Heart left ventricle (tissue), 13 donors: Measurements from ENCODE around the gene TUBE1.

Source experiments
- CTCF ChIP-seq, 12 donors: fragments of 200-600 bp; sonication (generic) in 4 of 12; IDR thresholded peaks; one replicate each; pipeline versions ENCODE4 v1.5.0 to v1.8.0; 2018 to 2022; ENCODE audit warnings: antibody characterized with exemption in 12 of 12, mild to moderate bottlenecking in 5 of 12
- POLR2A ChIP-seq, 2 donors: fragments of 450-650 bp; IDR thresholded peaks; one replicate each; pipeline ENCODE4 v1.6.1; 2017; ENCODE audit warnings: antibody characterized with exemption in 2 of 2, mild to moderate bottlenecking in 2 of 2, moderate library complexity in 2 of 2
- donor health status: ischemic (EF 13 %, LVEDD 7.1; RV severe dilation, severe dysfunction).
- donor health status: DM: no; HTN: yes; CAD: no.
- donor health status: DM: no; HTN: no; CAD: no.
- donor health status: ischemic (EF 25% LVEDD 6.9; RV normal size, moderate dysfunction).
- donor health status: ischemic (EF 25% LVEDD 5.7; RV mildly dilated, moderate dysfunction).
- donor health status: ischemic (EF 35%, LVEDD 5.7; RV mildly dilated, moderate dysfunction).
- donor health status: nonischemic (EF 11% LVEDD 7.7; RV severe dilation, severe dysfunction).
- donor health status: DM: yes; HTN: yes; CAD: no.
- donor health status: PGD.
- donor health status: ischemic (EF 29% LVEDD 5.4; RV normal size, mild dysfunction).
- donor health status: nonischemic (EF 23%, LVEDD 6.1; RV moderate dilation, normal function).

- no peak for TF ChIP-seq CTCF (IDR thresholded peaks at IDR 0.05)
- TF ChIP-seq POLR2A (IDR thresholded peaks at IDR 0.05): no peak
These were observed 24.3 kb downstream of the TUBE1 start for GRCh38 chr6:112062966-112063365.
